DOHH2 (cell line): ENCODE results near the gene NSUN5.

ENCODE experiments used
- H3F3A ChIP-seq: fragments of 200-600 bp; sonication (generic), shearing (Covaris generic); 2 replicates; pipeline ENCODE4 v1.6.0; 2016; ENCODE audit warnings: antibody characterized with exemption, mild to moderate bottlenecking; ENCODE audit not compliant: control insufficient read depth, insufficient read depth
- H3K27ac ChIP-seq: fragments of 200-600 bp; sonication (generic); 2 replicates; pipeline ENCODE4 v1.5.1; 2014; ENCODE audit warnings: low read depth, mild to moderate bottlenecking, low read length, moderate library complexity
- H3K27me3 ChIP-seq: fragments of 200-600 bp; sonication (generic); 2 replicates; pipeline ENCODE4 v1.6.1; 2014; ENCODE audit warnings: mild to moderate bottlenecking, low read length, mixed read lengths; ENCODE audit not compliant: control insufficient read depth
- H3K36me3 ChIP-seq: fragments of 200-600 bp; sonication (generic); 2 replicates; pipeline ENCODE4 v1.6.1; 2014; ENCODE audit warnings: mild to moderate bottlenecking, low read length, moderate library complexity, mixed read lengths; ENCODE audit not compliant: control insufficient read depth
- H3K4me1 ChIP-seq: fragments of 200-600 bp; sonication (generic); 2 replicates; pipeline ENCODE4 v1.6.1; 2014; ENCODE audit warnings: mild to moderate bottlenecking, low read length, mixed read lengths; ENCODE audit not compliant: control insufficient read depth
- H3K4me2 ChIP-seq: fragments of 200-600 bp; sonication (generic); 2 replicates; pipeline ENCODE4 v1.6.0; 2014; ENCODE audit warnings: mild to moderate bottlenecking, low read length, moderate library complexity
- H3K4me3 ChIP-seq: fragments of 200-600 bp; sonication (generic); 2 replicates; pipeline ENCODE4 v1.5.1; 2014; ENCODE audit warnings: mild to moderate bottlenecking, low read length, mixed read lengths
- H3K79me2 ChIP-seq: fragments of 200-600 bp; sonication (generic); 2 replicates; pipeline ENCODE4 v1.6.1; 2014; ENCODE audit warnings: mild to moderate bottlenecking, low read length, mixed read lengths; ENCODE audit not compliant: control insufficient read depth
- H3K9me2 ChIP-seq: fragments of 200-600 bp; sonication (generic); replicated peaks from 2 replicates; pipeline ENCODE4 v1.6.1; 2014; ENCODE audit warnings: mild to moderate bottlenecking, low read length, mixed read lengths; ENCODE audit not compliant: control insufficient read depth
- H3K9me3 ChIP-seq: fragments of 200-600 bp; sonication (generic); 2 replicates; pipeline ENCODE4 v1.6.1; 2014; ENCODE audit warnings: antibody characterized with exemption, low read length, mixed read lengths; ENCODE audit not compliant: control insufficient read depth, insufficient read depth
- H4K20me1 ChIP-seq: fragments of 200-600 bp; sonication (generic); 2 replicates; pipeline ENCODE4 v1.6.0; 2014; ENCODE audit warnings: low read depth, mild to moderate bottlenecking, antibody characterized with exemption, low read length, moderate library complexity; ENCODE audit not compliant: control insufficient read depth, insufficient read depth
- CTCF ChIP-seq: fragments of 200-600 bp; sonication (generic); IDR thresholded peaks from one replicate; pipeline ENCODE4 v1.5.1; 2014; ENCODE audit warnings: antibody characterized with exemption, mild to moderate bottlenecking, low read depth, low read length; ENCODE audit not compliant: poor library complexity, severe bottlenecking
- EZH2phosphoT487 ChIP-seq: fragments of 200-600 bp; sonication (generic); IDR thresholded peaks from 2 replicates; pipeline ENCODE4 v1.6.1; 2017; ENCODE audit warnings: borderline replicate concordance, mild to moderate bottlenecking, antibody characterized with exemption, low read length, moderate library complexity, mixed read lengths

The NSUN5 gene

DNA sequence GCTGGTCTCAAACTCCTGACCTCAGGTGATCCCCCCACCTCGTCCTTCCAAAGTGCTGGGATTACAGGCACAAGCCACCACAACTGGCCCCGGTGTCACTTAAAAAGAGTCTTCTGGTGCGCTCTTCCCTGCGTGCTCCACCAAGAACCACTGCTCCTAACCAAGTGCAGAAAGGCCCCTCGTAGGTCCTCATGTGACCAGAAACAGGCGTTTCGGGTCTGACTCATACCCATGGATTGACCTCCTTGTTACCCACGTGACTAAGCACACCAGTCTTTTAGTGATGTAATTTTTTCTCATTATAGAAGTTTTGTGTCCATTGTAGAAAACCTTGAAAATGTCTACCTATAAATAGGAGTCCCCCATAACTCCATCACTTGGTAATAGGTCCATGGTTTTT lies 33.3 kb upstream of the NSUN5 start:
- peaks cover 20% of the 10 kb centered on the region for H3K27me3 ChIP-seq
- no peaks in the 10 kb centered on the region for H3K9me3 ChIP-seq
- no peaks in the 10 kb centered on the region for H3K36me3 ChIP-seq
- H3F3A ChIP-seq: no peaks in the 10 kb centered on the region
- H3K4me3 ChIP-seq: no peak overlapping the region
- no peak overlapping the region for H3K27ac ChIP-seq
- H3K4me1 ChIP-seq: no peaks in the 10 kb centered on the region
- TF ChIP-seq EZH2phosphoT487: no peak
- no peak for TF ChIP-seq CTCF
- H3K79me2 ChIP-seq: no peaks in the 10 kb centered on the region
- no peaks in the 10 kb centered on the region for H4K20me1 ChIP-seq
- no peaks in the 10 kb centered on the region for H3K9me2 ChIP-seq
- H3K4me2 ChIP-seq: no peak overlapping the region

GRCh38 chr7:73340514-73340913 lies 31.9 kb upstream of the NSUN5 start:
- Histone ChIP-seq H3K36me3 (no peaks in the 10 kb centered on the region), H3K27me3 (peaks cover 23% of the 10 kb centered on the region)

GRCh38 chr7:73338321-73338720 lies 29.7 kb upstream of the NSUN5 start:
- H3K9me3 ChIP-seq: no peaks in the 10 kb centered on the region
- no peak overlapping the region for H3K27ac ChIP-seq
- no peaks in the 10 kb centered on the region for H3K4me1 ChIP-seq
- H3K36me3 ChIP-seq: no peaks in the 10 kb centered on the region
- no peaks in the 10 kb centered on the region for H4K20me1 ChIP-seq
- no peaks in the 10 kb centered on the region for H3F3A ChIP-seq
- TF ChIP-seq EZH2phosphoT487: no peak
- TF ChIP-seq CTCF: no peak
- H3K27me3 ChIP-seq: peaks cover 26% of the 10 kb centered on the region
- H3K9me2 ChIP-seq: no peaks in the 10 kb centered on the region
- no peak overlapping the region for H3K4me3 ChIP-seq
- no peaks in the 10 kb centered on the region for H3K79me2 ChIP-seq
- no peak overlapping the region for H3K4me2 ChIP-seq

More at GRCh38 chr7:73340514-73340913, 31.9 kb upstream of the NSUN5 start:
- Histone ChIP-seq H3K9me2 (no peaks in the 10 kb centered on the region), H3K27ac (no peak overlapping the region), H3K9me3 (no peaks in the 10 kb centered on the region), H3K4me2 (no peak overlapping the region), H3K4me3 (no peak overlapping the region), H3K79me2 (no peaks in the 10 kb centered on the region), H3K4me1 (no peaks in the 10 kb centered on the region), H4K20me1 (no peaks in the 10 kb centered on the region), H3F3A (no peaks in the 10 kb centered on the region)
- no peak for TF ChIP-seq CTCF
- no peak for TF ChIP-seq EZH2phosphoT487

DNA sequence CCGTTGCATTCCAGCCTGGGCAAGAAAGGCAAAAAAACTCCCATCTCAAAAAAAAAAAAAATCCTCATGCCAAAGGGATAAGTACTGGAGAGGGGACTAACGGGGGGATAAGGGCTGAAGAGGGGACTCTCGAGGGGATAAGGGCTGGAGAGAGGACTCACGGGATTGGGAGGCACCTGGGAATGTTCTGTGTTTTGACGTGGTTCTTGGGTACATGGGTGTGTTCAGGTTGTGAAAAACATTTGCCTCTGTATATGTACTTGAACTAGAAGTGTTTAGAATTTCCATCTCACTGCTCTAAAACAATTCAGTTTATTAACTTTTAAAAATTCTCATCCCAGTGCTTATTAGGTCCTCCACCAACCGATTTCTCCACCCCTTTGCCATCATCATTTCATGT lies 23.8 kb upstream of the NSUN5 start:
- H4K20me1 ChIP-seq: no peaks in the 10 kb centered on the region
- H3F3A ChIP-seq: no peaks in the 10 kb centered on the region
- H3K79me2 ChIP-seq: no peaks in the 10 kb centered on the region
- no peaks in the 10 kb centered on the region for H3K9me2 ChIP-seq
- no peaks in the 10 kb centered on the region for H3K9me3 ChIP-seq
- no peak overlapping the region for H3K4me3 ChIP-seq
- no peaks in the 10 kb centered on the region for H3K4me1 ChIP-seq
- no peak overlapping the region for H3K4me2 ChIP-seq
- no peak overlapping the region for H3K27ac ChIP-seq
- TF ChIP-seq CTCF (no peak), EZH2phosphoT487 (no peak)
- H3K36me3 ChIP-seq: no peaks in the 10 kb centered on the region
- H3K27me3 ChIP-seq: peaks cover 47% of the 10 kb centered on the region
